ENCODE results near the gene ZNF587B. TPM values are rescaled to one million over a fixed set of nuclear protein-coding genes. Genes with fewer than 3 reads are reported as not detected.
"Not testable (repeated sequence)": the region's sequence is repeated elsewhere in the genome, so short reads cannot be mapped to it uniquely, and the experiment has no call there.

ZNF587B gene
- total RNA-seq, 2 donors from 2014 or later, result 3.2 to 5.7 TPM

- no peak for DNase-seq (ENCODE audit: low spot score)
- no peak for TF ChIP-seq CTCF (IDR thresholded peaks at IDR 0.05)
- Histone ChIP-seq H3K4me3 (peak overlapping the region; percentile 62 to 74), H3K27ac (no peak overlapping the region), H3K27me3 (no peaks in the 10 kb centered on the region), H3K36me3 (peaks cover 17% of the 10 kb centered on the region), H3K4me1 (peaks cover 0 to 12% of the 10 kb centered on the region in 2 donors), H3K9me3 (no peaks in the 10 kb centered on the region)
Observed at GRCh38 chr19:57850553-57851017, 20.5 kb downstream of the ZNF587B start.

- peaks cover 0 to 12% of the 10 kb centered on the region in 2 donors for H3K4me1 ChIP-seq
- H3K4me3 ChIP-seq; DNase-seq (ENCODE audit: low spot score); H3K27ac ChIP-seq; H3K27me3 ChIP-seq; H3K9me3 ChIP-seq: not testable (repeated sequence)
- H3K36me3 ChIP-seq, result peaks cover 31% of the 10 kb centered on the region
Observed at GRCh38 chr19:57851812-57852603, 21.9 kb downstream of the ZNF587B start.

GRCh38 chr19:57854117-57854516, 24.0 kb downstream of the ZNF587B start:
- not testable (repeated sequence) for H3K9me3 ChIP-seq; DNase-seq (ENCODE audit: low spot score); H3K27me3 ChIP-seq; H3K4me3 ChIP-seq
- Histone ChIP-seq H3K27ac (peak overlapping the region in 1 of 2 donors; percentile 6), H3K36me3 (peaks cover 40% of the 10 kb centered on the region), H3K4me1 (peaks cover 0 to 12% of the 10 kb centered on the region in 2 donors)

GRCh38 chr19:57862351-57862750, 32.3 kb downstream of the ZNF587B start:
- H3K4me3 ChIP-seq; DNase-seq (ENCODE audit: low spot score); H3K27ac ChIP-seq; H3K27me3 ChIP-seq; H3K4me1 ChIP-seq: not testable (repeated sequence)
- Histone ChIP-seq H3K36me3 (peaks cover 88% of the 10 kb centered on the region), H3K9me3 (peaks cover 0 to 40% of the 10 kb centered on the region in 2 donors)

- H3K4me1 ChIP-seq, result no peaks in the 10 kb centered on the region
- no peak overlapping the region for H3K27ac ChIP-seq
- peaks cover 12 to 65% of the 10 kb centered on the region in 2 donors for H3K9me3 ChIP-seq
- TF ChIP-seq CTCF (IDR thresholded peaks at IDR 0.05), result no peak
- no peak for DNase-seq (ENCODE audit: low spot score)
- H3K27me3 ChIP-seq, result no peaks in the 10 kb centered on the region
- peaks cover 54% of the 10 kb centered on the region for H3K36me3 ChIP-seq
- H3K4me3 ChIP-seq, result no peak overlapping the region
Observed at GRCh38 chr19:57867868-57868492, 37.9 kb downstream of the ZNF587B start.

- H3K4me3 ChIP-seq; H3K27me3 ChIP-seq; DNase-seq (ENCODE audit: low spot score); H3K4me1 ChIP-seq; H3K27ac ChIP-seq: not testable (repeated sequence)
- peaks cover 48% of the 10 kb centered on the region for H3K36me3 ChIP-seq
- H3K9me3 ChIP-seq, result peaks cover 18 to 82% of the 10 kb centered on the region in 2 donors
Observed at GRCh38 chr19:57869655-57870054, 39.6 kb downstream of the ZNF587B start.

GRCh38 chr19:57870225-57870624, 40.1 kb downstream of the ZNF587B start:
- no peaks in the 10 kb centered on the region for H3K27me3 ChIP-seq
- no peak overlapping the region for H3K4me3 ChIP-seq
- no peak overlapping the region for H3K27ac ChIP-seq
- peaks cover 43% of the 10 kb centered on the region for H3K36me3 ChIP-seq
- DNase-seq (ENCODE audit: low spot score), result no peak
- H3K4me1 ChIP-seq, result no peaks in the 10 kb centered on the region
- no peak for TF ChIP-seq CTCF (IDR thresholded peaks at IDR 0.05)
- peaks cover 18 to 84% of the 10 kb centered on the region in 2 donors for H3K9me3 ChIP-seq

Measured in right atrium auricular region (tissue), 2 donors.